H1 (cell line): Measurements from ENCODE around the gene GSDMA. TPM values are rescaled to one million over a fixed set of nuclear protein-coding genes. Genes with fewer than 3 reads are reported as not detected.

Source experiments
- CTCF ChIA-PET: fragments of 300-600 bp; sonication (Branson Sonifier 250); formaldehyde crosslinking; loops from one replicate; lab custom pipeline; 2021; ENCODE audit not compliant: partially characterized antibody; lab: Charles Lee
- POLR2A ChIA-PET: fragments of 300-600 bp; sonication (Branson Sonifier 250); formaldehyde crosslinking; loops from one replicate; lab custom pipeline; 2021; ENCODE audit warnings: inconsistent platforms; ENCODE audit not compliant: partially characterized antibody; lab: Charles Lee
- DNase-seq, 2 experiments: peaks; one replicate each; pipeline versions ENCODE4 v3.0.0 to v3.0.0-alpha.2; 2010 to 2022; ENCODE audit warnings: low spot score in 2 of 2, low read depth in 1 of 2, mixed read lengths in 1 of 2
- FAIRE-seq: peaks from 2 replicates; lab custom pipeline; 2011; peaks lifted over from hg19 to GRCh38; lab: Jason Lieb, UNC
- H2AFZ ChIP-seq: 2 replicates; pipeline ENCODE4 v1.8.1; 2012; ENCODE audit warnings: low read length, inconsistent platforms
- H2AK5ac ChIP-seq: 2 replicates; pipeline ENCODE4 v1.6.1; 2013; ENCODE audit warnings: low read depth, low read length
- H2BK120ac ChIP-seq: replicated peaks from 2 replicates; pipeline ENCODE3; 2013; ENCODE audit warnings: low read depth, low read length, inconsistent platforms
- H2BK12ac ChIP-seq: 2 replicates; pipeline ENCODE4 v1.6.1; 2013; ENCODE audit warnings: low read depth, low read length
- H2BK15ac ChIP-seq: 2 replicates; pipeline ENCODE4 v1.6.1; 2013; ENCODE audit warnings: low read length
- H2BK20ac ChIP-seq: 2 replicates; pipeline ENCODE4 v1.6.1; 2013; ENCODE audit warnings: low read length
- H2BK5ac ChIP-seq: 2 replicates; pipeline ENCODE4 v1.6.1; 2013; ENCODE audit warnings: low read depth, low read length
- H3K14ac ChIP-seq: 2 replicates; pipeline ENCODE4 v1.6.1; 2013; ENCODE audit warnings: inconsistent platforms; ENCODE audit not compliant: insufficient read length
- H3K18ac ChIP-seq: 2 replicates; pipeline ENCODE4 v1.6.1; 2013; ENCODE audit warnings: low read length; ENCODE audit errors: extremely low read depth
- H3K23ac ChIP-seq: 2 replicates; pipeline ENCODE4 v1.6.1; 2013; ENCODE audit warnings: inconsistent platforms; ENCODE audit not compliant: insufficient read length
- H3K23me2 ChIP-seq: 2 replicates; pipeline ENCODE4 v1.6.1; 2013; ENCODE audit warnings: low read depth, low read length
- H3K27ac ChIP-seq: 2 replicates; pipeline ENCODE4 v1.6.1; 2011; ENCODE audit warnings: low read depth, low read length, inconsistent platforms
- H3K27me3 ChIP-seq, 4 experiments: replicated peaks in 1 of 4; 1 replicate in 1 of 4; 2 replicates in 3 of 4; pipeline versions ENCODE4 v1.6.1 to v1.8.1; 2011 to 2013; ENCODE audit warnings: low read length in 3 of 4, mild to moderate bottlenecking in 3 of 4, inconsistent platforms in 2 of 4, mixed read lengths in 2 of 4, moderate library complexity in 1 of 4; ENCODE audit not compliant: control insufficient read depth in 3 of 4, insufficient read depth in 3 of 4; ENCODE audit errors: extremely low read depth in 1 of 4
- H3K36me3 ChIP-seq, 4 experiments: 2 replicates each; pipeline versions ENCODE4 v1.6.1 to v1.8.1; 2011 to 2013; ENCODE audit warnings: mild to moderate bottlenecking in 4 of 4, low read length in 3 of 4, moderate library complexity in 2 of 4, control low read depth in 1 of 4, inconsistent platforms in 1 of 4; ENCODE audit not compliant: insufficient read depth in 4 of 4, control insufficient read depth in 2 of 4
- H3K4ac ChIP-seq: replicated peaks from 2 replicates; pipeline ENCODE3; 2013; ENCODE audit warnings: low read length, low read depth, mixed read lengths, inconsistent platforms; ENCODE audit not compliant: insufficient read length
- H3K4me1 ChIP-seq, 4 experiments: replicated peaks in 1 of 4; 1 replicate in 1 of 4; 2 replicates in 3 of 4; pipeline versions ENCODE4 v1.6.1 to v1.8.1; 2011 to 2013; ENCODE audit warnings: low read length in 3 of 4, inconsistent platforms in 2 of 4, mixed read lengths in 1 of 4; ENCODE audit not compliant: insufficient read depth in 4 of 4, control insufficient read depth in 3 of 4
- H3K4me2 ChIP-seq, 2 experiments: 2 replicates each; pipeline versions ENCODE4 v1.6.1 to v1.8.1; 2011 to 2013; ENCODE audit warnings: low read depth in 2 of 2, low read length in 2 of 2, control low read depth in 1 of 2, inconsistent platforms in 1 of 2, mild to moderate bottlenecking in 1 of 2; ENCODE audit not compliant: insufficient read depth in 1 of 2
- H3K4me3 ChIP-seq, 4 experiments: fragments of 200-600, 300-600 bp in 1 of 4; sonication (generic), shearing (Covaris generic), sonication (Bioruptor Twin) in 1 of 4; 2 replicates each; pipeline versions ENCODE4 v1.5.1 to v1.8.1; 2011 to 2016; ENCODE audit warnings: low read length in 4 of 4, low read depth in 3 of 4, control low read depth in 2 of 4, inconsistent platforms in 2 of 4, mild to moderate bottlenecking in 2 of 4, mixed read lengths in 1 of 4, moderate library complexity in 1 of 4; ENCODE audit not compliant: insufficient read depth in 2 of 4; ENCODE audit errors: extremely low read depth in 1 of 4
- H3K56ac ChIP-seq: replicated peaks from 2 replicates; pipeline ENCODE3; 2013; ENCODE audit warnings: low read depth, mild to moderate bottlenecking, mixed read lengths, low read length, inconsistent platforms; ENCODE audit not compliant: insufficient read length
- H3K79me1 ChIP-seq: 2 replicates; pipeline ENCODE4 v1.6.1; 2013; ENCODE audit warnings: low read depth, low read length, control low read depth
- H3K79me2 ChIP-seq, 2 experiments: 2 replicates each; pipeline versions ENCODE4 v1.6.1 to v1.8.1; 2012 to 2013; ENCODE audit warnings: low read length in 2 of 2, mild to moderate bottlenecking in 2 of 2, inconsistent platforms in 1 of 2; ENCODE audit not compliant: insufficient read depth in 2 of 2, control insufficient read depth in 1 of 2
- H3K9ac ChIP-seq, 4 experiments: replicated peaks in 1 of 4; 1 replicate in 1 of 4; 2 replicates in 3 of 4; pipeline versions ENCODE4 v1.6.1 to v1.8.1; 2011 to 2013; ENCODE audit warnings: low read depth in 3 of 4, low read length in 3 of 4, control low read depth in 2 of 4, mild to moderate bottlenecking in 2 of 4, moderate library complexity in 2 of 4, inconsistent platforms in 1 of 4; ENCODE audit errors: extremely low read depth in 1 of 4
- H3K9me3 ChIP-seq, 2 experiments: 2 replicates each; pipeline versions ENCODE4 v1.6.1 to v1.8.1; 2012 to 2013; ENCODE audit warnings: mild to moderate bottlenecking in 2 of 2, moderate library complexity in 2 of 2, control low read depth in 1 of 2, inconsistent platforms in 1 of 2, low read depth in 1 of 2, low read length in 1 of 2, mixed read lengths in 1 of 2; ENCODE audit not compliant: insufficient read depth in 2 of 2
- H4K20me1 ChIP-seq, 2 experiments: replicated peaks in 1 of 2; 2 replicates each; pipeline versions ENCODE3 to v1.8.1; 2011 to 2013; ENCODE audit warnings: inconsistent platforms in 2 of 2, low read length in 2 of 2, mild to moderate bottlenecking in 1 of 2; ENCODE audit not compliant: insufficient read depth in 2 of 2, control insufficient read depth in 1 of 2
- H4K5ac ChIP-seq: 2 replicates; pipeline ENCODE4 v1.6.1; 2013; ENCODE audit warnings: low read length, low read depth, mixed read lengths, inconsistent platforms; ENCODE audit not compliant: insufficient read length
- H4K8ac ChIP-seq: 2 replicates; pipeline ENCODE4 v1.8.0; 2013; ENCODE audit warnings: mild to moderate bottlenecking, moderate library complexity, low read length, inconsistent platforms; ENCODE audit not compliant: insufficient read depth; ENCODE audit errors: extremely low read depth
- H4K91ac ChIP-seq: replicated peaks from 2 replicates; pipeline ENCODE3; 2013; ENCODE audit warnings: low read length, mixed read lengths, inconsistent platforms; ENCODE audit not compliant: insufficient read length
- CBX5 ChIP-seq: fragments of 300-800, 300-1000 bp; sonication (generic); IDR thresholded peaks from 2 replicates; pipeline ENCODE4 v1.7.1; 2016; ENCODE audit warnings: antibody characterized with exemption, low read length, low read depth
- CEBPB ChIP-seq: IDR thresholded peaks from 2 replicates; pipeline ENCODE4 v1.6.1; 2012; ENCODE audit warnings: low read depth, low read length
- EZH2 ChIP-seq: fragments of 200-600 bp; sonication (generic); IDR thresholded peaks from 2 replicates; pipeline ENCODE4 v1.7.1; 2012; ENCODE audit warnings: low read depth, mild to moderate bottlenecking, moderate library complexity, low read length, inconsistent platforms; ENCODE audit not compliant: severe bottlenecking
- GTF2F1 ChIP-seq: IDR thresholded peaks from 2 replicates; pipeline ENCODE4 v1.6.1; 2012; ENCODE audit warnings: low read depth, low read length, improper control_type of control experiment, borderline replicate concordance
- HDAC6 ChIP-seq: IDR thresholded peaks from one replicate; pipeline ENCODE4 v1.7.1; 2012; ENCODE audit warnings: low read depth, mild to moderate bottlenecking, inconsistent platforms, low read length, moderate library complexity
- POLR2AphosphoS5 ChIP-seq: IDR thresholded peaks from 2 replicates; pipeline ENCODE4 v1.6.1; 2011; ENCODE audit warnings: low read depth, low read length
- POU5F1 ChIP-seq: IDR thresholded peaks from 2 replicates; pipeline ENCODE4 v1.6.1; 2011; ENCODE audit warnings: low read depth, mild to moderate bottlenecking, low read length, moderate library complexity
- RAD21 ChIP-seq, 2 experiments: IDR thresholded peaks in 1 of 2; conservative IDR thresholded peaks in 1 of 2; 2 replicates each; pipeline ENCODE4 v1.6.1; 2011; ENCODE audit warnings: low read depth in 2 of 2, low read length in 2 of 2, improper control_type of control experiment in 1 of 2, inconsistent platforms in 1 of 2, mild to moderate bottlenecking in 1 of 2, moderate library complexity in 1 of 2
- RBBP5 ChIP-seq: IDR thresholded peaks from 2 replicates; pipeline ENCODE4 v1.7.1; 2012; ENCODE audit warnings: low read depth, mild to moderate bottlenecking, inconsistent platforms, low read length, moderate library complexity, borderline replicate concordance
- RFX5 ChIP-seq: IDR thresholded peaks from 2 replicates; pipeline ENCODE4 v1.6.1; 2011; ENCODE audit warnings: low read depth, low read length, improper control_type of control experiment, borderline replicate concordance
- SP2 ChIP-seq: IDR thresholded peaks from 2 replicates; pipeline ENCODE4 v1.6.1; 2012; ENCODE audit warnings: mild to moderate bottlenecking, low read length, inconsistent platforms
- SP4 ChIP-seq: IDR thresholded peaks from 2 replicates; pipeline ENCODE4 v1.6.1; 2012; ENCODE audit warnings: low read length, inconsistent platforms
- SRF ChIP-seq: IDR thresholded peaks from 2 replicates; pipeline ENCODE4 v1.6.1; 2011; ENCODE audit warnings: mild to moderate bottlenecking, low read depth, low read length, moderate library complexity
- SUZ12 ChIP-seq: fragments of 200-600 bp; sonication (generic); IDR thresholded peaks from 2 replicates; pipeline ENCODE4 v1.6.1; 2012; ENCODE audit warnings: mild to moderate bottlenecking, inconsistent platforms, low read length, moderate library complexity, mixed read lengths
- TCF12 ChIP-seq: IDR thresholded peaks from 2 replicates; pipeline ENCODE4 v1.6.1; 2011; ENCODE audit warnings: low read depth, mild to moderate bottlenecking, low read length
- WGBS, 2 experiments: shearing (Covaris generic) in 1 of 2; methylation state at CpG; one replicate each; pipeline versions ENCODE4 v1.1.6 to v1.1.7; 2013 to 2015; ENCODE audit warnings: low lambda C conversion rate in 2 of 2, mixed read lengths in 2 of 2, inconsistent platforms in 1 of 2, low coverage in 1 of 2, missing lambda C conversion rate in 1 of 2; ENCODE audit not compliant: insufficient replicate concordance in 2 of 2, insufficient coverage in 1 of 2, insufficient read length in 1 of 2; ENCODE audit errors: extremely low coverage in 1 of 2, missing lambda C conversion rate in 1 of 2; 5-methylcytosine and 5-hydroxymethylcytosine counted together
- polyA plus RNA-seq, 7 experiments: library from polyadenylated mRNA; depleted of rRNA in 3 of 7; stranded (reverse) in 5 of 7; unstranded in 2 of 7; fragments of >200 nt in 5 of 7; fragments of 200-250 nt in 2 of 7; gene quantifications; 1 replicate in 5 of 7; 2 replicates in 1 of 7; 4 replicates in 1 of 7; pipeline versions ENCODE4 v1.2.1 to v1.2.3, GENCODE V29; 2011 to 2013; ENCODE audit warnings: missing spikeins in 2 of 7, mixed read lengths in 2 of 7
- total RNA-seq: library from RNA; stranded (reverse); fragmentation: NEBNext Ultra II Directional; extraction: Animal tissue kit (Norgen Biotek cat#: 25700); gene quantifications from 2 replicates; pipeline ENCODE4 v1.2.1, GENCODE V29; 2021

Gene GSDMA
- total and polyA plus RNA-seq, 2 of the 8 experiments (the other 6 are each of a cell fraction or from before 2014, with no cell fraction given) = 0.03 TPM; not detected in 1

DNA sequence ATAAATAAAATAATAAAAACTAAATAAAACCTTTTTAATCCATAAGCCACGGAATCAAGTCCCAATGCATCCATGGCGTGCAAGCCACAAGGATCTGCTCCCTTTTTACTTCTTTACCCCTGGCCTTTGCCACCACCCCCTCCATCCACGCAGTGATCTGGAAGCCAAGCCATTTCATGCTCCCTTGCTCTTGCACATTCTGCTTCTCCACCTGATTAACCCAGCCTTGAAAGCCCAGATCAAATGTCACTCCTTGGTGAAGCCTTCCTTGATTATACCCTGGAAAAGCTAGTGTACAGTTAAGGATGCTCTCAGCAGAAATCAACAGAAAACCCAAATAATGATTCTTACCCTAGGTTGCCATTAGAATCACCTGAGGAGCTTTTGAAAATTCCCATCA, 25.4 kb upstream of the GSDMA start:
- H3K27me3 ChIP-seq = no peaks in the 10 kb centered on the region; a peak in 1 of 7 replicates
- H4K5ac ChIP-seq = no peak overlapping the region
- no peaks in the 10 kb centered on the region for H3K79me1 ChIP-seq
- no peak overlapping the region for H4K8ac ChIP-seq
- CTCF ChIA-PET = interaction anchor here (1.2 to 4.1 kb wide), 3 partner anchors 10 to 60 kb away, joined by 3 to 16 read pairs (median 9); no protein-coding TSS in a partner anchor
- 0 out of 2 replicates have a peak, but pooled peaks cover 2% of the 10 kb centered on the region for H3K23me2 ChIP-seq
- H3K4me1 ChIP-seq = peaks cover 0 to 7% (median 4%) of the 10 kb centered on the region in 4 experiments; a peak in 5 of 7 replicates
- no peaks in the 10 kb centered on the region for H3K79me2 ChIP-seq
- no peak overlapping the region for H3K56ac ChIP-seq
- H2BK20ac ChIP-seq = no peak overlapping the region
- 89% methylated on average over 3 of the region's 3 CpGs; no CpG with 5 or more reads in 1 of the 2 experiments for whole genome bisulfite sequencing, 2 experiments
- H3K4ac ChIP-seq = no peak overlapping the region
- H3K4me3 ChIP-seq = no peak overlapping the region
- no peak overlapping the region for H3K27ac ChIP-seq
- DNase-seq (no peak), FAIRE-seq (no peak)
- POLR2A ChIA-PET = interaction anchor here (3.1 kb wide), 1 partner anchor 11 kb away, joined by 10 read pairs; the partner anchor contains the start of genes LRRC3C and ORMDL3
- no peaks in the 10 kb centered on the region for H3K36me3 ChIP-seq
- H4K91ac ChIP-seq = no peak overlapping the region
- no peak overlapping the region for H3K9ac ChIP-seq
- H3K23ac ChIP-seq = no peak overlapping the region
- H3K9me3 ChIP-seq = no peaks in the 10 kb centered on the region
- H3K14ac ChIP-seq = no peak overlapping the region
- H2BK5ac ChIP-seq = no peak overlapping the region
- H2AK5ac ChIP-seq = no peak overlapping the region
- H3K18ac ChIP-seq = no peak overlapping the region
- H4K20me1 ChIP-seq = no peaks in the 10 kb centered on the region
- H3K4me2 ChIP-seq = no peak overlapping the region
- no peak overlapping the region for H2BK15ac ChIP-seq
- H2AFZ ChIP-seq = no peak overlapping the region
- no peak overlapping the region for H2BK120ac ChIP-seq
- no peak overlapping the region for H2BK12ac ChIP-seq
- no peak for TF ChIP-seq POU5F1
- no peak for TF ChIP-seq RBBP5
- no peak for TF ChIP-seq POLR2AphosphoS5
- TF ChIP-seq CBX5 = no peak
- TF ChIP-seq GTF2F1 = no peak
- TF ChIP-seq CEBPB = no peak
- TF ChIP-seq RFX5 = no peak
- no peak for TF ChIP-seq TCF12
- no peak for TF ChIP-seq SP4
- no peak for TF ChIP-seq SUZ12
- no peak for TF ChIP-seq EZH2
- TF ChIP-seq HDAC6 = no peak
- TF ChIP-seq RAD21 (IDR thresholded peaks at IDR 0.05 in 1 of 2, conservative IDR thresholded peaks at IDR 0.05 in 1 of 2; ENCODE audit: low read depth in 2 of 2, low read length in 2 of 2) = no peak
- no peak for TF ChIP-seq SRF
- TF ChIP-seq SP2 = no peak
